NCI-H526 treated with DMSO at 0.1 percent for 48 hours (cell line): ENCODE measurements around the gene ESRRB.

ENCODE experiments used
- DNase-seq: peaks from one replicate; lab custom pipeline; 2025; lab: John Stamatoyannopoulos, UW

ESRRB gene

GRCh38 chr14:76352639-76353281 is 23.2 kb upstream of the ESRRB start:
- DNase-seq, result peak; percentile 18

DNA sequence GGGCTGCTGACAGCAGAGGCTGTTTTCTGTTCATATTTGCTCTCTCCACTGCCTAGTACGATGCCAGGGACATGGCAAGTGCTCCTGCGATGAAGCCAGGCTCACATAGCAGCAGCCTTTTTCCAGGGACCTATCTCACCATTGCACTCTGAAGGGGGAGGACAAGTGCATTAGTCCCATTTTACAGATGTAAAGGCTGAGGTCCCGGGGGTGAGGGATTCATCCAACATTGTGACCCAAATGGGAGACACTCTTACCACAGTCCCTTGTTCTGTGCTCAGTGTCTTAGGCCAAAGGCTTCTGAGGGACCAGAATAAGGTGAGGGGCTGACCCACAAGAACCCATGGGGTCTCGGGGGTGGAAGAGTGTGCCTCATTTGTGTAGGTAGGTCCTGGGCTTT is 21.6 kb upstream of the ESRRB start:
- no peak for DNase-seq

DNA sequence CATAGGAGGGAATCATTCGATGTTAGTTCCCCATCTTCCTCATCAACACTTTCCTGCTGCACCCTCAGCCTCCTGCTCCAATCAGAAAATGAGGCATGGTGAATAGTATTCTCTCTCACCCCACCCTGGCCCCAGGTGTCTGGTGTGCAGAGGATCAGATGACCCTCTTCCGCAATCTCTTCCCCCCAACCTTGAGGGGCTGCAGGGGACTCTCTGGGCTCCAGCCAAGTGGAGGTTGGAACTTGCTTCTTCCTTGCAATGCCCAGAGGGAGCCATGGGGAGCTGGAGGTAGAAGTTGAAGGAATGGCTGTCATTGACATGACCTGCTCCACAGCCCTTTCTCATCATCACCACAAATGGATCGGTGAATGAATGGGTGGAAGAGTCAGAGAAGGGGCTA is 20.2 kb upstream of the ESRRB start:
- no peak for DNase-seq

- DNase-seq, result no peak
Observed at GRCh38 chr14:76371066-76371465, 4.9 kb upstream of the ESRRB start.

- no peak for DNase-seq
Observed at GRCh38 chr14:76373456-76373855, 2.5 kb upstream of the ESRRB start.

DNA sequence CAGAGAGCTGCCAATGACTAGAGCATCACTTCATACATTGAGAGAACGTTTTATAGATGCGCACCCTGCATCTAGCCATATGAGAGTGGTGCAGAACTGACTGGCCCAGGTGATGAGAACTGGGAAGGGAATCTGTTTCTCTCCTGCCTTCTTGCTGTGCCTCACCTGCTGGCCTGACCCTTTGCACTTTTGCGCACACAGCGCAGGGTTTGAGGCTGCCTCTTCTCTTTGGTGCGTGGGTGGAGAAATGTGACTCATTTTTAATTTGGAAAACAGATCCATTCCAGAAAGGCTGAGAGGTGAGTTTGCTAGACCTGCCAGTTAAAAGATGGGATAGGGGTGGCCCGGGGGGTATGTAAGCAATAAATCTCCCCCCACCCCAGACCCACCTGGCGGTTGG is 453 bp upstream of the ESRRB start:
- no peak for DNase-seq

DNA sequence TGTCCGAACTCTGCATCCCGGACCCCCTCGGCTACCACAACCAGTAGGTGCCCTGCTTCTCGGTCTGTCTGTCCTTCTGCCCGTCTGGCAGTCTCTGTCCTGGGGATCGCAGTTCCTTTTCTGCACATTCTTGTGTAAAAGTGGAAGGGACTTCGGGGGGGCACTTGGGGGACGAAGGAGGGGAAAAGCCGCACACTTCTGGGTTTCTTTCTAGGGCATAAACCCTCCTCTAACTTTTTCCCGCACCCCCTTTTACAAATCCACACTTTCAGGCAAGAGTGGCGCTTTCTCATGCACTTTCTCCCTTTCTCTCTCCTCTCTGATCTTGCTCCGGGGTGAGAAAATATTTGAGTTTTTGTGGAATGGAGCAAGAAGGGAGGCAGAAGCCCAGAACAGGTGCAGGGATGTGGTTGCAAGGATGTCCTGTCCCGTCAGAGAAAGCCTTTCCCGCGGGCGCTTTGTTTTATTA is 506 bp downstream of the ESRRB start:
- DNase-seq, result no peak

DNA sequence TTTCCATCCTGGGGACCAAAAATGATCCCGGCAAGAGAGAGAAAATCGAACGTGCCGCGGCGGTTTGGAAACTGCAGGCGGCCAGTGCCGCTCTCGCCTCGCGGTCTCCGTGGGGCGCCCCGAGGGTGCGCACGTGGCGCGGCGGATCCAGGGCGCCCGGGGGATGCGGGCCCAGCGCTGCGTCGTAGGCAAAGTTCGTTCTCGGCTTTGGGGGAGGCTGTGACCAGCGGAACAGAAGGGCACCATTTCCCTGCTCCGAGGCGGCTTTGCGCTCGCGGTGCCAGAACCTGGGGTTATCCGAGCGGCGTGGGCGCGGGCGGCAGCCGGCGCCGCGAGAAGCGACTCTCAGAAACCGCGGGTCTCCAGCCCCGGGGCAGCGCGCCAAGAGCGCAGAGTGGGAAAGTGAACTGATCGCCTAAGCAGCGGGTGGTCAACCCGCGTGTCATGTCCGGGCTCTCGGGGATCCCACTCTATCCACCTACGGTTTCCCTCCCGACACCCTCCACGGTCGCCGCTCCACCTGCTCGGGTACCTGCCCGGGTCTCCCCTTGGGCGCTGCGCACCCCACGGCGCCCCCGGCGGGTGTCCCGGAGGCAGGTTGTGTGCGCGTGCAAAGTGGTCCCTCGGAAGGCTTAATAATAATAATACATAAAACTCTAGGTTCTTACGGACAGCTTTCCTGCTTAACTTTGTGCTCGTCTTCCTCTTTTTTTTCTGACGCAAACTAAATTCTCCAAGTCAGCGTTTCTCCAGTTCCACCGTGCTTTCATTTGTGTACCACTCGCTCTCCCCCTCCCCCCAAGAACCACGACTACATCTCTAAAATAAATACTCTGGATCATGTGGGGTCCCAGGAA is 1.2 kb downstream of the ESRRB start:
- DNase-seq, result no peak

DNA sequence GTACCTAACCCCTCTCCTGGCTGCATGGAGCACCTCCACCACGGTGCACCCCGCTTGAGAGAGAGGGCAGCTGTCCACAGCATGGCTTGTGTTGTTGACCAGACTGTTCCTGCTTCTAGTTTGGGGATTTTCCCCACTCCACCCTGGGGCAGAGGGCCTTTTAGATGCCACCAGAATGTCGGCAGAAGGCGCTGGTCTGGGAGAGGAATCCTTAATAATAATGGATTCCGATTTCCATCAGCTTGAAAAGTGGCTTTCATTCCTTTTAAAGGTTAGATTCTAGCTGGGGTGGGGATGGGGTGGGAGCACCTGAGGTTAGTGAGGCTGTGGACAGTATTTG is 1.8 kb downstream of the ESRRB start:
- no peak for DNase-seq

- DNase-seq, result no peak
Observed at GRCh38 chr14:76380991-76381390, 5.1 kb downstream of the ESRRB start.

DNA sequence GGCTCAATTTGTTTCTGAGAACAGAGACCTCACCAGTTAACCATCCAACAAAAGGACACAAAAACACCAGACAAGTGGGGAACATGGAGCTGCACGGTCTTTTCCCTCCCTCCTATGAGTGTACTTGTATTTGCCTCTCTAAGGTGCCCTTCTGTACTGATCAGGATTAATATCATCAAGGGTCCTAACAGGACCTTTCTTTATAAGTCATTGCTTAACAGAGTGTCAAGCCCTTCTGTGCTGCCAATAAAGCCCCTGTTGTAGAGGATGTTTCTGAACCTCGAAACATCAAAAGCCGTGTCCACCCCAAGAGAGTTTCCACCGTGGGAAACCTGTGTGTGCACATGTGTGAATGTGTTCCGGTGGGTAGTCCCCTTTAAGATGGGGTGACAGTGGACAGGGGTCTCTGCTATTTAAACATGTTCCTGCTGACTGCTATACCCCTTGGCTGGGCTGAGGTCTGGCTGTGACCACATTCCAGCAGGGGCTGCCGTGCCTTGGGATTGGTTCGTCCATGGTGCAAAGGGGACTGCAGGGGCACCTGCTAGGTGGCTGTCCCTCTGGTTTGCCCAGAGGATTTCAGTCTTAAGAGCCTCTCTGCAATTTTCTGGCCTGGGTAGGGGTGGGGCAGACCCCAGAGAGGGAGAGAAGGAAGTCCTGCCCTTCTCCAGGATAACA is 6.0 kb downstream of the ESRRB start:
- no peak for DNase-seq

GRCh38 chr14:76382495-76382832 is 6.5 kb downstream of the ESRRB start:
- DNase-seq, result no peak

DNA sequence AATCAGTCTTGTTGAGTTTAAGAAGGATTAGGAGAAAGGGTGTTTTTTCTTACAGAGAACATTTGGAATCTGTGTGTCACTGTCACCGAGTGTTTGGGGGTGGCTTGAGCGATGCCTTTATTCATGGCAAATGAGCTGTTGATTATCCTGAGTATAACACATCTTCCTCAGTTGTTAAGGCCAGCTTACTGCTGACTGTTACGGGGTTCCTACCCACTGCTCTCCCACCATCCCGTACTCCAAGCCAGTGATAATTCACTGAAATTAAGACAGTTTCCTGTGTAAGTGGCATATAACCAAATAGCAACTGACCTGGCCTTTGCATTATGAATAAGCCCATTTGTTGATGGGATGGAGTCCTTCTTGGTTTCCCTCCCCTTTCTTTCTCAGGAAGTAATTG is 9.5 kb downstream of the ESRRB start:
- DNase-seq, result no peak

DNA sequence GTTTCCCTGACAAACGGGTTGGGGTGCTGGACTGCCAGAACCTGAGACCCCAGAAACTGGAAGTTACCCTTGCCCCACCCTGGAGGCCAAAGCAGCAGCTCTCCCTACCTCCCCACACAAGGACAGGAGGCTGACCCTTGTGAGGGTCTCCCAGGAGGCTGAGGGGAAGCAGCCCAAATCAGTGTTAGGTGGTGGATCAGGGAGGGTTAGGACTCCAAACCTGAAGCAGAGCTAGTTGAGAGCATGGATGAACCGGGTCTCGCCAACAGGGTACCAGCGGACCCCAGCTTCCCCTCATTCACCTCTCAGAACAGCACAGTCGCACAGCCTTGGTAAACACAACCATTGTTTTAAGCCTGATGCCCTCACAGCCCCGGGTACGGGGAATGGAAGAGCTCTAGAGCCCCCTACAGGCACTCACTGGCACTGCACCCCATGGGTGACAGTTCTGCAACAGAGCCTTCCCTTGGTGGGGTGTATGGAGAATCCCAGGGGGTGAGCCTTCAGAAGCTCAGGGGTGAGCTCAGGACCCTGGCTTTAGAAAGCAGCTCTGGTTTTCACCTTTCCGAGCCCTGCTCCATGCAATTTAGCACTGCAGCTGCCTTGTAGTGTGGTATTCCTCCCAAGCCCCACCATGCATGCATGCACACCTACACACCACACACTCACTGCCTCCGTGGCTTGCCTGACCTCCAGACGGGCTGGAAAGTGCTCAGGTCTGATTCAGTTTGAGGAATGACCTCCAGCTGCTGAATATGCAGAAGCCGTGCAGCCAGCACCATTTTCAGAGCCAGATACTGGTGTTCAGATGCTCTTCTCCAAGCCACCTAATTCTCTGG is 11.2 kb downstream of the ESRRB start:
- peak; percentile 22 for DNase-seq

GRCh38 chr14:76389841-76390240 is 13.9 kb downstream of the ESRRB start:
- no peak for DNase-seq

DNA sequence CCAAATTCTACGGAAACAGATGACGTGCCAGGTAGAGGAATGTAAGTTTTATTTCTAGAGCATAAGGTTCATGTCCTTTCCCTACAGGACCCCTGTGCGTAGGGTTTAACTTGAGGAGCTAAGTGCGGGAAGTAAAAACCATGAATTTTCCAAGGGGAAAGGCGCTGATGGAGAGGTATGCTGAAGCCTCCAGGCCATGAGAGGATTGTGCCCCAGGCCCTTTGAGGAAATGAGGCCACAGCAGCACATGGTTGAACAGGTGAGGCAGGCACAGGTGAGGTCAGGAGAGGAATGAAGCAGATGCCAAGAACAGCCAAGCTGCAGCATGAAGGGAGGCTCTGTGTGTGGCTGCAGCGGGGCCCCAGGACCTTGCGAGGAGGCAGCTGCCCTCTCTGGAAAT is 14.7 kb downstream of the ESRRB start:
- DNase-seq, result no peak

DNA sequence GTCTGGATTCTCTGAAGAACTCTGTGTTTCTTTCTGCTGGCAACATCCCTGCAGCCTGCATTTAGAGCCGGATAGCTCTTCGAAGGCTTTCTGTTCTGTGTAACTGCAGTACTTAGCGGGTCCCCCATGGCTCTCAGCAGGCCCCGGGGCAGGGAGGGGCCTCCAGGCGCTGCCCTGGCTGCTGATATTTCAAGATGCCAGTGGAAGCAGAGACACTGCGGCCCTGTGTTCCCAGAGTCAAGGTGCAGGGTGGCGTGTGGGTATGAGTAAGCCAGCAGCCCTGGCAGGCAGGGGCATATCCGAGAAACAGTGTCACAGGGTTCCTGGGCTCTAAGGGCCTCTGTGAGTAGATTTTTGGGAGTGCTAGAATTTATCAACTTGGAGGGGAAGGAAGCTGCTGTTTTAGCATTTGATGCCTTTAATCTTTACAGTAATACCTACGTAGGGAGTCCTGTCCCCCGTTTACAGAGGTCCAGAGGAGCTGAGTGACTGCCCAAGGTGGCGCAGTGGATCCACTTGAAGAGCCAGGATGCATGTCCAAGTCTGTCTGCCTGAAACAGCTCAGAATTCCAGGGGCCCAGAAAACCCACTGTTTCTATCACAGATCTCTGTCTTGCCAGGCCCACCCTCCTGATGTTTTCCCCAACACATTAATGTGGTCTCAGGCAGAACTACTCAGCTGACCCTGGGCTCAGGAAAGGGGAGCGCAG is 16.2 kb downstream of the ESRRB start:
- no peak for DNase-seq

DNA sequence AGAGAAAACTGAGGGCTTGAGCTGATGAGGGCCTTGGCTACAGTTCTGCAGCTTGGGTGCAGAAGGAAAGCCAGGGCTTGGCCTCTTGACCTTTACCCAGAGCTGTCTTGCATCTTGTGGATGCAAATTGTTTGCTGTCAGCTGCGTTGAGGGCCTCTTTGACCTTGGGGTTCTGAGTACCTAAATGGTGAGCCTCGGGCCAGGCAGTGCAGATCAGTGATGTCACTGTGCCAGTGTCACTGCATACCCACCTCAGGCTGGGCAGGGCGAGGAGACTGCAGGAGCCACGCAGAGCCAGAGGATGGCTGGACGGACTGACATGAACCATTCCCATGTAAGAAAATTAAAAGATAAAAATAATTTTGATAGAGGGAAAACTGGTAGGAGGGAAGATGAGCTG is 18.6 kb downstream of the ESRRB start:
- no peak for DNase-seq

- no peak for DNase-seq
Observed at GRCh38 chr14:76395161-76395560, 19.2 kb downstream of the ESRRB start.

- no peak for DNase-seq
Observed at GRCh38 chr14:76396714-76397187, 20.8 kb downstream of the ESRRB start.

DNA sequence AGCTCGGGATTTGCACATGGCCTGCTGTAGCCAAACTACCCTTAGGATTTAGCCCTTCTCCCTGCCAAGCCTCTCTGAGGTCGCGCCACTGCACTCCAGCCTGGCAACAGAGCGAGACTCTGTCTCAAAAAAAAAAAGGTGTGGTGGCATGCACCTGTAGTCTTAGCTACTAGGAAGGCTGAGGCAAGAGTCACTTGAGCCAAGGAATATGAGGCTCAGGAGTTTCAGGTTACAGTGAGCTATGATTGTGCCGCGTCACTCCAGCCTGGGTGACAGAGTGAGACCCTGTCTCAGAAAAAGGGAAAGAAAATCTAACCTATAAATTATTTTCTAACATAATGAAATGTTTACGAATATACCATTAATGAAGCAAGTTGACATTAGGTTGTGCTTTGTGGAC is 29.7 kb downstream of the ESRRB start:
- no peak for DNase-seq
